Skeletal muscle cell (primary cell): ENCODE measurements around the gene CKLF.
A peak's percentile ranks its signal among the peaks of the same experiment; 100 is the strongest.
"Not testable (repeated sequence)": the region's sequence is repeated elsewhere in the genome, so short reads cannot be mapped to it uniquely, and the experiment has no call there.

Experiments used
- DNase-seq: peaks from one replicate; pipeline ENCODE4 v3.0.0-alpha.2; 2010; ENCODE audit warnings: low read depth
- H3K4me3 ChIP-seq: 2 replicates; pipeline ENCODE4 v1.5.1; 2011; ENCODE audit warnings: low read depth, mild to moderate bottlenecking, control low read depth, low read length, moderate library complexity

The CKLF gene

GRCh38 chr16:66608241-66609138 lies 56.1 kb downstream of the CKLF start:
- H3K4me3 ChIP-seq, result no peak overlapping the region
- DNase-seq, result peak; percentile 45

DNA sequence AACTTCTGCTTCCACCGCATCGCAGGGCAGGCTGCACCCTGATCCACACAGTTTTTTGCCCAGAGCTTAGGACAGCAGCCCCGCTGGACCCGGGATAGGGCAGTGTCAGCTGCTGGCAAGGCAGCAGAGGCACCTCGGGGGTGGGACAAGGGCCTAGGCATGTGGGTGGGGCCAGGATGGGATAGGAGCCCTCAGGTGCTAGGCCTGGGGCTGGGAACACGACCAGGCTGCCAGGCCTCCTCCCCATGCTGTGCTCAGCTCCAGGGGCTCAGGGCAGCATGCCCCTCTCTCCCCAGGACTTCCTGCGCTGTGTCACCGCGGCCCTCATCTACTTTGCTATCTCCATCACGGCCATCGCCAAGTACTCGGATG lies 56.7 kb downstream of the CKLF start:
- no peak overlapping the region for H3K4me3 ChIP-seq
- DNase-seq, result no peak

DNA sequence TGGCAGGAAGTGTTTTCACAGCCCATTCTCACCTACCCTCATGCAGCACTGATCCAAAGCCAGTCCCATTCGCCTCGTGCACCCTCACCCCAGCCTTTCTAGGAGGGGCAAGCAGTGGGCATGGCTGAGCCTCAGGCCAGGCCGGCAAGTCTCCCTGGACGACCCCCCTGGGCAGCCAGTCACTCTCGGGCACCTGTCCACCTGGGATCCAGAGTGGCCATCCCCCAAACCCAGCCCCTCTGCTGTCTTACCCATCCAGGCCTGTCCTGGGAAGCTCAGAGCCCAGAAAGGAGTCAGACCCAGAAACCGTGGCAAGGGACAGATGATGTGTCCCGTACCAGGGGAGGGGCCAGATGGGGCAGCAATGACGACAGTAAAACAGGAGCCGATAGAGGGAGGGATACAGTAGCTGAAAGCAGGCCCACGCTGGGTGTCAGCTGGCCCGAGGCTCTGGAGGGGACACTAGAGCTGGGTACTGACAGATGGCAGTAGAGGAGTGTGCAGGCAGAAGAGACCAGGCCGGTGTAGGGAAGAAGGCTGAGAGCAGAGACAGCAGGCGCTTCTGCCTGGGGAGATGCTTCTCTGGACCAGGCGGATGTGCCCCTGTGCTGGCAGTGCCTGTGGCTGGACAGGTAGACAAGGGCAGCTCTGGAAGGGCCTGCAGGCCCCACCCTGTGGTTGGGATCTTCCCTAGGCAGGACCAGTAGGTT lies 57.9 kb downstream of the CKLF start:
- no peak for DNase-seq
- no peak overlapping the region for H3K4me3 ChIP-seq

GRCh38 chr16:66611911-66612310 lies 59.5 kb downstream of the CKLF start:
- not testable (repeated sequence) for H3K4me3 ChIP-seq, DNase-seq

DNA sequence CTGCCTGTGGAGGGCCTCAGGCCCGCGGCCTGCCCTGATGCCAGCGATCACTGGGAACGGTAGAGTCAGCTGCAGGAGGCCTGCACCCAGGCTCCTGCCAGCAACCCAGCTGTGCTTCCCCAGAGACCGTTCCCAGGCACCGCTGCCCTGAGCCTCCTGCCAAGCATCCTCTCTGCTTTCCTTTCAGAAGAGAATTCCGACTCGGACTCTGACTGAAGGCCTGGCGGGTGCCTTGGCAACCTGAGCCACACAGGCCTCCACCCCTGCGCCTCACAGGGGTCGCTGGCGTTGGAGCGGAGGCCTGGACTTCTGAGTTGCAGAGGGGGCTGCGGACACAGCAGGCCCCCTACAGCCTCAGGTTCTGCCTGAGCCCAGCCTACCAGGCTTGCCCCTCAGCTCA lies 60.0 kb downstream of the CKLF start:
- H3K4me3 ChIP-seq, result no peak overlapping the region
- no peak for DNase-seq

DNA sequence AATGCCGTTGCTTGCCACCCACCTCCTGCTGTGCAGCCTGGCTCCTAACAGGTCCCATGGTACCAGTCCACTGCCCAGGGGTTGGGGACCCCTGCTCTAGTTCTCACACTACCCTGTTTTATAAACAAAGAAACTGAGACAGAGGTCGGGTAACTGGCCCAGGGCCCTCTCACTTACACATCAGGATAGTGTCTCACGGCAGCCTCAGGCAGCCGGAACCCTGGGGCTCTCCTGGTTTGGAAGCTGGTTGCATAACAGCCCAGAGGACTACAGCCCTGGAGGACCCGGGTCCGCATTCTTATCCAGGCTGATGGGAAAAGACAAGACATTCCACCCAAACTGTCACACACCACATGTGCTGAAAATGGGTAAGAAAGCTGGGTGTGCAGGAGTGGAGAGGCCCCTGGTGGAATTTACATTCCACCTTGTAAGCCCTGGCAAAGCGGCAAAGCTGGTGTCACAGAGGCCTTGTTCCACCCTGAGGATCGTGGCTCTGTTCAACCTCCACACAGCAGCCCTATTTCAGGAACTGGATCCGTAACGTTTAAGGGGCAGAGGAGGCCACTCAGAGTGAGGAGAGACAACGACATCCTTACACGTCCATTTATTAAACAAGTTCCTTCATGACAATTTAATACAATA lies 61.9 kb downstream of the CKLF start:
- H3K4me3 ChIP-seq, result no peak overlapping the region
- DNase-seq, result no peak
